ENCODE data around the gene SETD1A.
A peak's percentile ranks its signal among the peaks of the same experiment; 100 is the strongest.
"Not testable (repeated sequence)": the region's sequence is repeated elsewhere in the genome, so short reads cannot be mapped to it uniquely, and the experiment has no call there.

SETD1A gene

DNA sequence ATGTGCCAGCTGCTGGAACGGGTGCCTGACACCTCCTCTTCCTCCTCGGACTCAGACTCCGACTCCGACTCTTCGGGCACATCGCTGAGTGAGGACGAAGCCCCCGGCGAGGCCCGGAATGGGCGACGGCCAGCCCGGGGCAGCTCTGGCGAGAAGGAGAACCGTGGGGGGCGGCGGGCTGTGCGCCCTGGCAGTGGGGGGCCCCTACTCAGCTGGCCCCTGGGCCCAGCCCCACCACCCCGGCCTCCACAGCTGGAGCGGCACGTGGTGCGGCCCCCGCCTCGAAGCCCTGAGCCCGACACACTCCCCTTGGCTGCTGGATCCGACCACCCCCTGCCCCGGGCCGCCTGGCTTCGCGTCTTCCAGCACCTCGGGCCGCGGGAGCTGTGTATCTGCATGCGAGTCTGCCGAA lies 27.4 kb upstream of the SETD1A start:
- DNase-seq: no peak

DNA sequence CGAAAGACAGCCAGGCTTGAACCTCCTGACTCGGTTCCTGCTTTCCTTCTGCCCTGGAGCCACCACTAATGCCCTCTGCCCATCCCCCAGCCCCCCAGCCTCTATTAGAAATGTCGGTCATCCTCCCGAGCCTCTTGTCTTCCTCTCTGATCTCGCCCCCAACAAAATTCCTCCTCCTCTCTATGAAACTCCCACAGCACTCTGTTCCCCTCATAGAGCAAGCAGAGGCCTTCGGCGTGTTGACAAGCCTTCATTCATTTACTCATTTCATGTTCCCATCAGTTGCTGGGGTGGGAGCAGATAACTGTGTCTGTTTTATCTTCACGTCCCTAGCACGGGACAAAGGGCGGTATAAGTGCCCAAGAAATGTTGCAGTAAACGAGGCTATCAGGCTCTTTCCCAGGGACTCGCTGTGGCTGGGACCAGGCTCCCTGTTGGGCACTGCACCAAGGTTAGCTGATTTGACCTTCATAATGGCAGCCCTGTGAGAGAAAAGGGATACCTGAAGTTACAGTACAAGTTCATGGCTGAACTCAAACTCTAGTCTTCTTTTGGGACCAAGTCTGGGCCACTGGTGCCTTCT lies 26.4 kb upstream of the SETD1A start:
- no peak for DNase-seq

DNA sequence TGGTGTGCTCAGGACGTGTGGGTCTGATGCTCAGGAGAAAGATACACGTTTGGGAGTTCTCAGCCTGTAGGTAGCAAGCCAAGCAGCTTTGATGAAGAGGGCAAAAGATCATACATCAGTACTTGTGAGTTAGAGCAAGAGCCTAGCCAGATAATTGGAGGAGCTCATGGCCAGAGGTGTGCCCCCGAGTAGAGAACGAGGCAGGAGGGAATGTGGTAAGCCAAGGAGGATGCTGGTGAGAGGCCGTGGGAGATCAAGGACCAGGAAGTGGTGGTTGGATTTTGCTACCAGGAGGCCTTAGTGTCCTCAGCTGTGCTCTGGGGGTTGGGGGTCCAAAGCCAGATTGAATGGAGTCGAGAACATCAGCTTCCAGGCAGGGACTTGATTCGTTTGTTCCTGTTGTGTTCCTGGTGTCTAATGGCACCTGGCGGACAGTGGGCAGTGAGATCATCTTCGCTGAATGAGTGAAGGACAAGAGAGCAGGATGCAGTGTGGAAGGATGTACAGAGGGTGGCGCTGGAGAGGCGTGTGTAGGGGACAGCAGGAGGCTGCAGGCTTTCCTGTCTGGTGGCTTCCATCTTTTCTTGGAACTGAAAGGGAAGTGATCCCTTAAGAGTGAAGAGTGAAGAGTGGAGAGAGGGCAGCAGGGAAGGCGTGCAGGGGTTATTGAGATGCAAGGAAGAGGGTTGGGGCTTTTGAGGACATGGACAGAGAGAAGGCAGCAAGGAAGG lies 22.6 kb upstream of the SETD1A start:
- no peak for DNase-seq

DNA sequence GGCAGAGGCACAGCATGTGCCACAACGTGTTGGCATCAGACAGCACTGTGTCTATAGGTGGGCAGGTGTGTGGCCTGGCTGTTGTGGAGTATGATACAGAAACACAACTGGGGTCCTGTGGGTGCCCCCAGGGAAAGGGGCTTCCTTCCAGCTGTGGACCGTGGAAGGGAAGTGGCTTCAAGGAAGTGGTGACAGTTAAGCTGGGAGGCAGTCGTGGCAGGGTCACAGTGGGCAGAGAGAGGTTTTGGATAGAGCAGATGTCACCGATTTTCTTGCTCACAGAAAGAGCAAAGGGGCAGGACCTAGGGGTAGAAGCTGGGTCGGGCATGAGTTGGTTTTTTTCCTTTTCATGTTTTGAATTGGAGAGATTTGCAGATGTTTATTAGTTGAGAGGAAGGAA lies 19.9 kb upstream of the SETD1A start:
- no peak for DNase-seq

DNA sequence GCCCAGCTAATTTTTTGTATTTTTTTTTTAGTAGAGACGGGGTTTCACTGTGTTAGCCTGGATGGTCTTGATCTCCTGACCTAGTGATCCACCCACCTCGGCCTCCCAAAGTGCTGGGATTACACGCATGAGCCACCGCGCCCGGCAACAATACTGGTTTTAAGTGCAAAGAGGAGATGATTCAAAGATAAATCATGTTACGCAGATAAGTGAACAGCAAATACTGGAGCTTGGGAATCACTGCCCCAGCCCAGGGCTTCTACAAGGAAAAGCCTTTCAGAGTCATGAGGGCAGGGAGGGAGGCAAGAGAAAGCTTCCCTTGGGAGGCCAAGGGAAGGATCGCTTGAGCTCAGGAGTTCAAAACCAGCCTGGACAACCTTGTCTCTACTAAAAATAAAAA lies 18.0 kb upstream of the SETD1A start:
- DNase-seq: not testable (repeated sequence)

DNA sequence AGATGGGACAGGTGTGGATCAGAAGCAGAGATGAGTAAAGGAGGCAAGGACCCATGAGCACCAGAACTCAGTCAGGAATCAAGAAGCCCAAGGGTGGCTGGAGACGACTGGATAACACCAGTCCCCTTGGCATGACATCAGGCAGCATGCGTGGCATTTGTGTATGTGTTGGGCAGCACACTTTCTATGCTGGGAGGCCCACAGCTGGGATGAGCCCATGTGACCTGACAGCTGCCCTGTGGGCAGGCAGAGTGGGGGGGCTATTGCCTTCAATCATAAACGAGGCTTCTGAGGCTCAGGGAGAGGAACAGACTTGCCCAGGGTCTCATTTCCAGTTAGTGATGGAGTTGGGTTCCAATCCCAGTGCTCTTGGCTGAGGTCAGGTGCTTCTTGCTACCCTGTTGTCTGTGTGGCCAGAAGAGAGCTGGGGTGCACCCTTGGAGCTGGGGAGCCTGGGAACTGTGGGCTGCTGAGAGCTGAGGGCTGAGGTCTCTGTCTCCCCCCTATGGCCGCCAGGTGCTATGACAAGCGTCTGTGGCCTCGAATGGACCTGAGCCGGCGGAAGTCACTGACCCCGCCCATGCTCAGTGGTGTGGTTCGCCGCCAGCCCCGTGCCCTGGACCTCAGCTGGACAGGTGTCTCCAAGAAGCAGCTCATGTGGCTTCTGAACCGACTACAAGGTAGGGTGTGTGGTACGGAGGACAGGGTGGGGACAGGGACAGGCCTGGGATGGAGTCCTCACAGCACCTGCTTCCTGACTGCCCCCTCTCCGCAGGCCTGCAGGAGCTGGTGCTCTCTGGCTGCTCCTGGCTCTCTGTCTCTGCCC lies 15.7 kb upstream of the SETD1A start:
- DNase-seq: peak; percentile 50

DNA sequence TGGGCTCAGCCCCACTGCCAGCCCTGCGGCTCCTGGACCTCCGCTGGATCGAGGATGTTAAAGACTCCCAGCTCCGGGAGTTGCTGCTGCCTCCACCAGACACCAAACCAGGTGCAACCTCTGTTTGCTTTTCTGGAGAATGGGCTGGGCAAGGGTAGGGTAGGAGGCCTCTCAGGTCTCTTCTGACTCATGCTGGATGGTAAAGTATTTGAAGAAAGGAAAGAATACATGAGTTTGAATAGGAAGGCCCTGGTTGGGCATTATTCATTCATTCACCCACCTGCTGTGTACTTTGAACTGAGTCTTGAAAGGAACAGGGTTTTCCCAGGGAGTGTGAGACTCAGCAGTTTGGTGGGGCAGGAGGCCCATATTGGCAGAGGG lies 15.1 kb upstream of the SETD1A start:
- no peak for DNase-seq

DNA sequence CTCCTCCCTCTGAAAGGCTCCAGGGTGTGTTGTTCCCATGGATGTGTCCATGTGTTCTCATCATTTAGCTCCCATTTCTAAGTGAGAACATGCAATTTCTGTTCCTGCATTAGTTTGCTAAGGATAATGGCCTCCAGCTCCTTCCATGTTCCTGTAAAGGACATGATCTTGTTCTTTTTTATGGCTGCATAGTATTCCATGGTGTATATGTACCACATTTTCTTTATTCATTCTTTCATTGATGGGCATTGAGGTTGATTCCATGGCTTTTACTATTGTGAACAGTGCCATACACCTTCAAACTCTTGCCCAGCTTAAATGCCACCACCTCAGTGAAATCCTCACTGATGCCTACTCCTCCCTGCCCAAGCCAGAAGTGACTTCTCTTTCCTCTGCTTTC lies 13.2 kb upstream of the SETD1A start:
- DNase-seq: no peak

DNA sequence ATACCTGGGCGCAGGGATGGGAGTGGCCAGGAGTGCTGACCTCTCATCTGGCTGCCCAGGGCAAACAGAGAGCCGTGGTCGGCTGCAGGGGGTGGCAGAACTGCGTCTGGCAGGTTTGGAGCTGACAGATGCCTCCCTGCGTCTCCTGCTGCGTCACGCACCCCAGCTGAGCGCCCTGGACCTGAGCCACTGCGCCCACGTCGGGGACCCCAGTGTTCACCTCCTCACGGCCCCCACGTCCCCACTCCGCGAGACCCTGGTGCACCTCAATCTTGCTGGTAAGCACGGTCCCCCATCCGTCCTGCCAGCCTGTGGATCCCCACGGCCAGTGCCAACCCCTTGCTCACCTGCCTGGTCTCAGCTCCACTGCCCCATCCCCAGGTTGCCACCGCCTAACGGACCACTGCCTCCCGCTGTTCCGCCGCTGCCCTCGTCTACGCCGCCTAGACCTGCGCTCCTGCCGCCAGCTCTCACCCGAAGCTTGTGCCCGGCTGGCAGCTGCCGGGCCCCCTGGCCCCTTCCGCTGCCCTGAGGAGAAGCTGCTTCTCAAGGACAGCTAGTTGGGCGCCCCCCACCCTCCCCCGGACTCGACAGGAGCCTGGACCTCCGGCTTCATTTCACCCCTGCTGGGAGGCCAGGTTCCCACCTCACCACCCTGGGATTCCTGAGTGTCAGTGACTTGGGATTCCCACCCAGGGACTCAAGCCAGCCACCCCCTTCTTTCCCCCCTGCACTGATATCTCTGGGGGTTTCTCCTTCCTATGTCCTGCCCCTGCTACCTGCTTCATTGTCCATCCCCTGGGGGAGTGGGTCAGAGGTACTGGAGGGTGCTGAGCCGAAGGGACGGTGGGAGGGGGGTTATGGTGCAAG lies 10.6 kb upstream of the SETD1A start:
- DNase-seq: no peak

DNA sequence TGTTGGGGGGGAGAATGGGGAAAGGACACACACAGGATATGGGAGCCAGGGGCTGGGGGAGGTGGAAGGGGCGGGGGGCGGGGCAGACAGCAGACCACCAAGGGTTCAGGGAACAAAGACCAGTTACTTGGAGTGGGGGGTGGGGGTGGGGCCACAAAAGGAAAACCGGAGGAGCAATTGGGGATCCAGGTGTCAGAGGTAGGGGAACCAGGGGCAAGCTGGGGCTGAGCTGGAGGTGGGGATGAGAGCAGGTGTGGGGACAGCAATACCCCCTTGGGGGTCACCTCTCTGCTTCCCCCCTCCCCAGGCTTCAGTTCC lies 10.1 kb upstream of the SETD1A start:
- DNase-seq: no peak

DNA sequence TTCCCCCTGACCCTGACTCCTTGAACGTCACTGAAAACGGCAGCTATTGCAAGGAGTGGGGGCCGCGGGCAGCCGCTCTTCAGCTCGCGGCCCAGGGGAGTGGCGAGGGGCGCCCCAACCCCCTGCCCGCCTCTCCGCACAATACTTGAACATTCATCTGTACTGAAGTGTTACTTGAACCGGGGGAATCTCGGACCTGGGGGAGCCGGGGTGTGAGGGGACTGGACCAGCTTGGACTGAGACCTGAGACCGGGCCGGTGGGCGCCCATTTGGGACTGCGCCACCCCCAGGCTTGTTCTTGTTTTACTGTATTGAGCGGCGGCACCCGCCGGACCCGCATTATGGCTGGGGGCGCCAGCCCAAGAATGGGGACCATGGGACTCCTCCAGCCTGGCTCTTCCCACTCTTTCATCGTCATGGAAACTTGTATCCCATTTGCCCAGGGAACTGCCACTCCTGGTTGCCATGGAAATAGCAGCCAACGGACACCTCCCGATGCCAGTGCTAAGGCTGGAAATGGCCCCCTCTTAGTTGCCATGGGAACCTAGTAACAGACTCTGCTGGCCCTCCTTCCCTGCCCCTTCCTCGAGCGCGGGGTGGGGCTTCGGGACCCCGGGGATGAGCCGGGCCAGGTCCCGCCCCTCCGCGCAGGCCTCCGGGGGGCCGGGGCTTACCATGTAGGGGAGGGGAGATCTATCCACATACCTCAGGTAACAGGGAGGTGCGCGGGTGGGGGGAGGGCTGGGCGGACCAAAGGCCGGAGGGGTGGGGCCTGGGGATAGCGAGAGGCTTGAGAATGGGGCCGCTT lies 9.5 kb upstream of the SETD1A start:
- peak; percentile 97 for DNase-seq

DNA sequence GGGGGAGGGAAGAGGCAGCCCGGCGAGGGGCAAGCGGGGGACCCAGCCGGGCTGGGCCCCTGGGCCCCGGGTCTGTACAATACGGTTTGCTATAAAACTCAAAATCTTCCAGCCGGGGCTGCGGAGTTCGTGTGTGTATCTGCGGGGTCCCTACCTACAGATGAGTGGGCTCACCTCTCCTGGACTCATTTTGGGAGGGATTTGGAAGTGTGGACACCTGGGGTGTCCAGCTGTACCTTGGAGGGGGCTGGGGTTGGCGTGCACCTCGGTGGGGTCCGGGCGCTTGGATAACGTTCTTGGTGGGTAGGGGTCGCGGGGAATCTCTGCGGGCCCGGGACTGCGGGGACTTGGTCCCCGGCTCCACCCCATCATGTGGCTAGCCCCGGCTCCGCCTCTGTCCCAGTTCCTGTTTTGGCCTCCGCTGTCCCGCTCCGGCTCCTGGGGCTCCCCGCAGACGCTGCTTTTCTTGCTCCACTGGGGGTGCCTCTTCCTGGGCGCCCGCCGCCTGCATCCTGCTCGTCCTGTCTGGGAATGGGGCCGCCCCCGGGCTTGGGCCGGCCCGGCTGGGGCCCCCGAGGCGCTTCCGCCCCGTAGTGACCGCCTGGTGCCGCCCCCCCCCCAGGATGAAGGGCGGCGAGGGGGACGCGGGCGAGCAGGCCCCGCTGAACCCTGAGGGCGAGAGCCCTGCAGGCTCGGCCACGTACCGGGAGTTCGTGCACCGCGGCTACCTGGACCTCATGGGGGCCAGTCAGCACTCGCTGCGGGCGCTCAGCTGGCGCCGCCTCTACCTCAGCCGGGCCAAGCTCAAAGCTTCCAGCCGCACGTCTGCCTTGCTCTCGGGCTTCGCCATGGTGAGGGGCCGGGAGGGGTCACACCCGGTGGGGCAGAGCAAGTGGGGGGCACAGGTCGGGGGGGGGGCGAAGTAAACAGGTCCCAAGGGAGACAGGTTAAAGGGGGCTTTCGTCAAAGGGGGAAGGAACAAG lies 8.6 kb upstream of the SETD1A start, which contains the start of gene ORAI3:
Gene ORAI3, plus strand, starts transcription at position 402 of the 983 bp plus-strand sequence. Its CDS starts 222 bp downstream, at position 624.
- peak; percentile 77 for DNase-seq

DNA sequence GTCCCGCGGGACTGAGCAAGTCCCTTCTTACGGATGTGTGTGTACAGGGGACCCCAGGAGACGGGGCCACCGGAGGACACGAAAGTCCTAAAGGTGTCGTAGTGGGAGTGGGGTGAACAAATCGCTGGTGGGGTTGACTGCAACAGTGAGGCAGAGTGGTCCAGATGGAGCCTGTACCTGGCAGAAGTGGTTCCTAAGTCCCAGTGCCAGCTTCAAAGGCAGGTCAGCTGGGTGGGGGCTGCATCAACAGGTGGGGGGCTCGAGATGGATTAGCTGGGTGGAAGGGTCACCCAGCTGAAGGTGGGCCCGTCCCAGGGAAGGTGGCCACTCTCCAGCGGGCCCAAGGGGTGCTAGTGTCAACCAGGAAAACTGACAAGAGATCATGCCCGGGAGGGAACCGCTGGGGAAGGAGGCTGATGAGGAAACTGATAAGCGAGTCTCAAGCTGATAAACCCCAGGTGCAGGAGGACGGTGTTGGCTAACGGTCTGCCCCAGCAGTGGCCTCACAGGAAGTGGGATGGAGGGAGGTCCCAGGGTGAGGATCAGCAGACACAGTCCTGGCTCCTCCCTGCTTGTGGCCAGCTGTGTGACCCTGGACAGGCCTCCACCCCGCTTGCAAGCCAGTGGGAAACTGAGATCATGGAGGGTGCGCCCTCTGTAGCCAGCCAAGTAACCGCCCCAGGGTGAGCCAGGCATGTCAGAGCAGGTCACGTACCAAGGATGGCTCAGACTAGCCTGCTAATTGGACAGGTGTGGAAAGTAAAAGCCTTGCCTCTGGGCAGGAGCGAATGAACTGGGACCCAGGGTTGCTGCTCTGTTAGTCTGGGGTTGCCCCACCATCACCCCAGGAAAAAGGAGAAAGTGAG lies 7.7 kb upstream of the SETD1A start:
- DNase-seq: peak; percentile 90

DNA sequence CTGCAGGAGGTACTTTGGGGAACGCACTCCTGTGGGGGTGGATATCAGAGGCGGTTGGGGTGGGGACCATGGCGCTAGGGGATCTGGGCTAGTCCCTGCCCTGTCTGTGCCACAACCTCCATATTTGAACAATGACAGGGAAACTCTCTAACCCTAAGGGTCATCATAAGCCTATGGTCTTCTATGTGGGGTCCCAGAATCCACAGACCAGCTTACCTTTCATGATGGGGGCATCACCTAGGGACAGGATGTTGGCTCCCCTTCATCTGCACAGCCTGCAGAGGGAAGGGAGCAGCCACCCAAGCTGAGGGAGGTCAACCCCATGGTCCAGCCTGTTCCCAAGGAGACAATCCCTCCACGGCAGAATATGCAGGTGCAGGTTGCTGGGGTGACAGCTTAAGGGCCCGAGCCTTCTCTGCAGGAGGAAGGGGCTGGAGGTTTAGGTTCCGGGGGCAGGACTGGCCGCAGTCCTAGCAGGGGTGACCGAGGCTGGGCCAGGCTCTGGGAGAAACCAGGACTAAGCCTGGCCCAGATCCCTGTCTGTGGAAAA lies 7.0 kb upstream of the SETD1A start:
- no peak for DNase-seq

DNA sequence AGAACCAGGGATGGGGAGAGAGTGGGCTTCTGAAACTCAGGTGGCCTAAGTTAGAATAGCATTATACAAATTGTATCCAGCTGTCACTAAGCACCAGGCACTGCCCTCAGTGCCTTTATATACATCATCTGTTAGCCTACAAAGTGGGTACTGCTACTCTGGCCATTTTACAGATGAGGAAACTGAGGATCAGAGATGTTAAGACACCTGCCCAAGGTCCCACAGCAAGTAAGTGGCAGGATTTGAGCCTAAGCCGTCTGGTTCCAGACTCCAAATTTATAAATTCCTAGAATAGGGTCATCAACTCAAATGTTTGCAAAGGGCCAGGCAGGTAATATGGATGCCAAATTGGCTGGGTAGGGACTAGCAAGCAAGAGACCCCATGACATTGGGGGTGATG lies 6.4 kb upstream of the SETD1A start:
- no peak for DNase-seq

DNA sequence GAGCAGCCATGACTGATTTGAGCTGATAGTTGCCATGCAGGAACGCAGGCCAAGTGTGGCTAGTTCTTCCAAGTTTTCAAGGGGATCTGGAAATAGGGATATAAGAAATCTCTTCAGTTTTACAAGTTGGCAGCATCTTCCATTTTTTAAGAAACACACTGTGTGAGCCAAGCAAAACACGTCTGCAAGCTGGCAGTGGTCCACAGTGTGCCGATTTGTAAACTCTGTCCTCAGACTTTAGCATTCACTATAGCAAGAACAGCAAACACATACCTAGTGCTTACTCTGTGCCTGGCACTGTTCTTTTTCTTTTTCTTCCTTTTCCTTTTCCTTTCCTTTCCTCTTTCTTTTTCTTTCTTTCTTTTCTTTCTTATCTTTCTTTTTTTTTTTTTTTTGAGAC lies 5.8 kb upstream of the SETD1A start:
- DNase-seq: no peak

DNA sequence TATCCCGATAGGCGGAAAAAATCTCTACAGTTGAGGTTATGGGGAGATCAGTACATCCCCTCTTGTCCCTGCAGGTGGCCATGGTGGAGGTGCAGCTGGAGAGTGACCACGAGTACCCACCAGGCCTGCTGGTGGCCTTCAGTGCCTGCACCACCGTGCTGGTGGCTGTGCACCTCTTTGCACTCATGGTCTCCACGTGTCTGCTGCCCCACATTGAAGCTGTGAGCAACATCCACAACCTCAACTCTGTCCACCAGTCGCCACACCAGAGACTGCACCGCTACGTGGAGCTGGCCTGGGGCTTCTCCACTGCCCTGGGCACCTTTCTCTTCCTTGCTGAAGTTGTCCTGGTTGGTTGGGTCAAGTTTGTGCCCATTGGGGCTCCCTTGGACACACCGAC lies 4.4 kb upstream of the SETD1A start:
- DNase-seq: no peak

DNA sequence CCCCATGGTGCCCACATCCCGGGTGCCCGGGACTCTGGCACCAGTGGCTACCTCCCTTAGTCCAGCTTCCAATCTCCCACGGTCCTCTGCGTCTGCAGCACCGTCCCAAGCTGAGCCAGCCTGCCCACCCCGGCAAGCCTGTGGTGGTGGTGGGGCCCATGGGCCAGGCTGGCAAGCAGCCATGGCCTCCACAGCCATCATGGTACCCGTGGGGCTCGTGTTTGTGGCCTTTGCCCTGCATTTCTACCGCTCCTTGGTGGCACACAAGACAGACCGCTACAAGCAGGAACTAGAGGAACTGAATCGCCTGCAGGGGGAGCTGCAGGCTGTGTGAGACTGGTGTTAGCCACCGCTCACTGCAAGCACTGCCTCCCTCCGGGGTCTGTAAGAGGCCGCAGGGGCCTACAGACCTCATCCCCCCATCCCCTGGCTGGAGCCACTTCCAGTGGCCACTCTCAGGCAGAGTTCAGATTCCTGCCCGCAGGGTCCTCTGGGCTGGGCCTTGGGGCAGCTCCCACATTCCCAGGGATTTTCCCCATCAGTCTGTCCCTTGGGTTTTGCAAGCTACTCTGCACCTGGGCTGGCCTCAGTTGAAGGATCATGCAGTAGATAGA lies 3.9 kb upstream of the SETD1A start:
- DNase-seq: peak; percentile 34

DNA sequence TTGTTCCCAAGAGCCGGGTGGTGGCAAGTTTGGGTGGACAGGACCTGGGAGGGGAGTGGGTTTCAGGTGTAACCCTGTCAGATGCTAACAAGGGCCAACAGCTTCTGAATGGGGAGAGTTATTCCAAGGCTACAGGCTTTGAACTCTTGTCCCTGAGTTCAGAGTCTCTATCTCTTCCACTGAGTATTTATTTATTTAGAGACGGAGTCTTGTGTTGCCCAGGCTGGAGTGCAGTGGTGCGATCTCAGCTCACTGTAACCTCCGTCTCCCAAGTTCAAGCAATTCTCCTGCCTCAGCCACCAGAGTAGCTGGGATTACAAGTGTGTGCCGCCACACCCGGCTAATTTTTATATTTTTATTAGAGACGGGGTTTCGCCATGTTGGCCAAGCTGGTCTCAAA lies 2.6 kb upstream of the SETD1A start:
- no peak for DNase-seq
